ENCODE data around the gene PVR.

Gene PVR

GRCh38 chr19:44649578-44650145 lies 6.0 kb downstream of the PVR start:
- Histone ChIP-seq H3K27ac (ENCODE audit: extremely low read depth, low read depth, low read length) (no peak overlapping the region), H3K36me3 (ENCODE audit: control insufficient read depth in 2 of 2, insufficient read depth in 1 of 2, low read length in 2 of 2) (peaks cover 59 to 72% of the 10 kb centered on the region in 2 experiments), H3K9me3 (ENCODE audit: control insufficient read depth, insufficient read depth, low read depth, low read length) (no peaks in the 10 kb centered on the region), H3K4me1 (ENCODE audit: control insufficient read depth, insufficient read depth, low read length) (no peaks in the 10 kb centered on the region), H3K4me3 (ENCODE audit: low read depth, low read length) (no peak overlapping the region)
- CTCF ChIA-PET, result interaction anchor here (1.1 to 3.0 kb wide), 3 partner anchors 7 to 121 kb away, joined by 3 to 10 read pairs (median 4); no protein-coding TSS in a partner anchor
- TF ChIP-seq ZNF10 (tag by site-specific recombination; IDR thresholded peaks at IDR 0.05), result no peak
- peak; percentile 55 for TF ChIP-seq SCRT2 (tag by site-specific recombination; IDR thresholded peaks at IDR 0.05)
- TF ChIP-seq ZNF514 (tag by site-specific recombination; IDR thresholded peaks at IDR 0.05), result no peak
- POLR2A ChIA-PET, result no interaction called here

GRCh38 chr19:44653343-44653742 lies 9.6 kb downstream of the PVR start:
- no peaks in the 10 kb centered on the region for H3K9me3 ChIP-seq (ENCODE audit: control insufficient read depth, insufficient read depth, low read depth, low read length)
- peaks cover 68 to 88% of the 10 kb centered on the region in 2 experiments for H3K36me3 ChIP-seq (ENCODE audit: control insufficient read depth in 2 of 2, insufficient read depth in 1 of 2, low read length in 2 of 2)
- ChIA-PET CTCF (interaction anchor here (0.5 to 1.4 kb wide), 5 partner anchors 20 to 191 kb away, joined by 3 to 5 read pairs (median 3); no protein-coding TSS in a partner anchor), POLR2A (no interaction called here)
- no peak overlapping the region for H3K4me3 ChIP-seq (ENCODE audit: low read depth, low read length)
- no peak overlapping the region for H3K27ac ChIP-seq (ENCODE audit: extremely low read depth, low read depth, low read length)
- TF ChIP-seq ZNF239 (tag by site-specific recombination; IDR thresholded peaks at IDR 0.05) (peak; percentile 99), ZNF175 (tag by site-specific recombination; IDR thresholded peaks at IDR 0.05) (no peak)
- H3K4me1 ChIP-seq (ENCODE audit: control insufficient read depth, insufficient read depth, low read length), result no peaks in the 10 kb centered on the region

GRCh38 chr19:44653977-44654774 lies 10.5 kb downstream of the PVR start:
- TF ChIP-seq, protein P1, sequence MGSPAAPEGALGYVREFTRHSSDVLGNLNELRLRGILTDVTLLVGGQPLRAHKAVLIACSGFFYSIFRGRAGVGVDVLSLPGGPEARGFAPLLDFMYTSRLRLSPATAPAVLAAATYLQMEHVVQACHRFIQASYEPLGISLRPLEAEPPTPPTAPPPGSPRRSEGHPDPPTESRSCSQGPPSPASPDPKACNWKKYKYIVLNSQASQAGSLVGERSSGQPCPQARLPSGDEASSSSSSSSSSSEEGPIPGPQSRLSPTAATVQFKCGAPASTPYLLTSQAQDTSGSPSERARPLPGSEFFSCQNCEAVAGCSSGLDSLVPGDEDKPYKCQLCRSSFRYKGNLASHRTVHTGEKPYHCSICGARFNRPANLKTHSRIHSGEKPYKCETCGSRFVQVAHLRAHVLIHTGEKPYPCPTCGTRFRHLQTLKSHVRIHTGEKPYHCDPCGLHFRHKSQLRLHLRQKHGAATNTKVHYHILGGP (tag by site-specific recombination; IDR thresholded peaks at IDR 0.05), result no peak
- TF ChIP-seq ZNF610 (tag by site-specific recombination; IDR thresholded peaks at IDR 0.05; ENCODE audit: borderline replicate concordance), result no peak
- peak; percentile 28 for TF ChIP-seq ZNF654 (tag by site-specific recombination; IDR thresholded peaks at IDR 0.05; ENCODE audit: low read depth)
- TF ChIP-seq, protein P2, sequence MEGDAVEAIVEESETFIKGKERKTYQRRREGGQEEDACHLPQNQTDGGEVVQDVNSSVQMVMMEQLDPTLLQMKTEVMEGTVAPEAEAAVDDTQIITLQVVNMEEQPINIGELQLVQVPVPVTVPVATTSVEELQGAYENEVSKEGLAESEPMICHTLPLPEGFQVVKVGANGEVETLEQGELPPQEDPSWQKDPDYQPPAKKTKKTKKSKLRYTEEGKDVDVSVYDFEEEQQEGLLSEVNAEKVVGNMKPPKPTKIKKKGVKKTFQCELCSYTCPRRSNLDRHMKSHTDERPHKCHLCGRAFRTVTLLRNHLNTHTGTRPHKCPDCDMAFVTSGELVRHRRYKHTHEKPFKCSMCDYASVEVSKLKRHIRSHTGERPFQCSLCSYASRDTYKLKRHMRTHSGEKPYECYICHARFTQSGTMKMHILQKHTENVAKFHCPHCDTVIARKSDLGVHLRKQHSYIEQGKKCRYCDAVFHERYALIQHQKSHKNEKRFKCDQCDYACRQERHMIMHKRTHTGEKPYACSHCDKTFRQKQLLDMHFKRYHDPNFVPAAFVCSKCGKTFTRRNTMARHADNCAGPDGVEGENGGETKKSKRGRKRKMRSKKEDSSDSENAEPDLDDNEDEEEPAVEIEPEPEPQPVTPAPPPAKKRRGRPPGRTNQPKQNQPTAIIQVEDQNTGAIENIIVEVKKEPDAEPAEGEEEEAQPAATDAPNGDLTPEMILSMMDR (tag by site-specific recombination; IDR thresholded peaks at IDR 0.05), result 0 out of 2 replicates have a peak, but pooled peaks have one; percentile 24
- TF ChIP-seq, protein P3, sequence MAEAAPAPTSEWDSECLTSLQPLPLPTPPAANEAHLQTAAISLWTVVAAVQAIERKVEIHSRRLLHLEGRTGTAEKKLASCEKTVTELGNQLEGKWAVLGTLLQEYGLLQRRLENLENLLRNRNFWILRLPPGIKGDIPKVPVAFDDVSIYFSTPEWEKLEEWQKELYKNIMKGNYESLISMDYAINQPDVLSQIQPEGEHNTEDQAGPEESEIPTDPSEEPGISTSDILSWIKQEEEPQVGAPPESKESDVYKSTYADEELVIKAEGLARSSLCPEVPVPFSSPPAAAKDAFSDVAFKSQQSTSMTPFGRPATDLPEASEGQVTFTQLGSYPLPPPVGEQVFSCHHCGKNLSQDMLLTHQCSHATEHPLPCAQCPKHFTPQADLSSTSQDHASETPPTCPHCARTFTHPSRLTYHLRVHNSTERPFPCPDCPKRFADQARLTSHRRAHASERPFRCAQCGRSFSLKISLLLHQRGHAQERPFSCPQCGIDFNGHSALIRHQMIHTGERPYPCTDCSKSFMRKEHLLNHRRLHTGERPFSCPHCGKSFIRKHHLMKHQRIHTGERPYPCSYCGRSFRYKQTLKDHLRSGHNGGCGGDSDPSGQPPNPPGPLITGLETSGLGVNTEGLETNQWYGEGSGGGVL (tag by site-specific recombination; IDR thresholded peaks at IDR 0.05), result no peak
- no peak overlapping the region for H3K27ac ChIP-seq (ENCODE audit: extremely low read depth, low read depth, low read length)
- no peaks in the 10 kb centered on the region for H3K9me3 ChIP-seq (ENCODE audit: control insufficient read depth, insufficient read depth, low read depth, low read length)
- no peak overlapping the region for H3K4me3 ChIP-seq (ENCODE audit: low read depth, low read length)
- H3K36me3 ChIP-seq (ENCODE audit: control insufficient read depth in 2 of 2, insufficient read depth in 1 of 2, low read length in 2 of 2), result peaks cover 61 to 88% of the 10 kb centered on the region in 2 experiments
- ChIA-PET CTCF (interaction anchor here (0.6 to 1.4 kb wide), 11 partner anchors 21 to 589 kb away, joined by 3 to 7 read pairs (median 3); no protein-coding TSS in a partner anchor), POLR2A (interaction anchor here (0.8 kb wide), 1 partner anchor 10 kb away, joined by 4 read pairs; the partner anchor contains the start of gene PVR)
- no peaks in the 10 kb centered on the region for H3K4me1 ChIP-seq (ENCODE audit: control insufficient read depth, insufficient read depth, low read length)

All from HEK293 (cell line).